GM18519 (cell line): ENCODE measurements around the gene NAGPA.

ENCODE experiments used
- ATAC-seq: cut with Tn5 transposase; IDR thresholded peaks from one replicate; pipeline ENCODE4 v1.9.1; 2021; ENCODE audit warnings: mild to moderate bottlenecking, moderate library complexity; ENCODE audit not compliant: unreplicated experiment, low FRiP score

Gene NAGPA

GRCh38 chr16:5004311-5004710 lies 29.4 kb downstream of the NAGPA start:
- no peak for ATAC-seq

- no peak for ATAC-seq
Measured at GRCh38 chr16:5003828-5004227, 29.9 kb downstream of the NAGPA start.

GRCh38 chr16:5003211-5003610 lies 30.5 kb downstream of the NAGPA start:
- ATAC-seq = no peak

GRCh38 chr16:5002699-5003143 lies 31.0 kb downstream of the NAGPA start:
- no peak for ATAC-seq

- no peak for ATAC-seq
Measured at GRCh38 chr16:5001986-5002385, 31.7 kb downstream of the NAGPA start.

- no peak for ATAC-seq
Measured at GRCh38 chr16:5001571-5001970, 32.2 kb downstream of the NAGPA start.

GRCh38 chr16:5000573-5001001 lies 33.1 kb downstream of the NAGPA start:
- ATAC-seq = no peak

- ATAC-seq = no peak
Measured at GRCh38 chr16:4994719-4995434, 38.9 kb downstream of the NAGPA start.

GRCh38 chr16:4991754-4992153 lies 42.0 kb downstream of the NAGPA start:
- ATAC-seq = no peak

- no peak for ATAC-seq
Measured at GRCh38 chr16:4990415-4990814, 43.3 kb downstream of the NAGPA start.

GRCh38 chr16:4989391-4990006 lies 44.2 kb downstream of the NAGPA start:
- ATAC-seq = no peak

- ATAC-seq = no peak
Measured at GRCh38 chr16:4988647-4989046, 45.1 kb downstream of the NAGPA start.

GRCh38 chr16:4987580-4988374 lies 46.0 kb downstream of the NAGPA start:
- ATAC-seq = no peak

- ATAC-seq = no peak
Measured at GRCh38 chr16:4987250-4987579, 46.5 kb downstream of the NAGPA start.

GRCh38 chr16:4984174-4984990 lies 49.4 kb downstream of the NAGPA start:
- ATAC-seq = no peak

- no peak for ATAC-seq
Measured at GRCh38 chr16:4982056-4982867, 51.5 kb downstream of the NAGPA start.

- ATAC-seq = no peak
Measured at GRCh38 chr16:4981473-4981872, 52.3 kb downstream of the NAGPA start.

GRCh38 chr16:4980691-4981090 lies 53.0 kb downstream of the NAGPA start:
- no peak for ATAC-seq

GRCh38 chr16:4979736-4980660 lies 53.7 kb downstream of the NAGPA start:
- ATAC-seq = no peak
